HG02870 (cell line): ENCODE measurements around the gene KANSL1.
"Not testable (repeated sequence)": the region's sequence is repeated elsewhere in the genome, so short reads cannot be mapped to it uniquely, and the experiment has no call there.

ENCODE experiments used
- ATAC-seq: cut with Tn5 transposase; IDR thresholded peaks from one replicate; pipeline ENCODE4 v1.9.1; 2021; ENCODE audit warnings: mild to moderate bottlenecking, moderate library complexity; ENCODE audit not compliant: unreplicated experiment

Gene KANSL1

DNA sequence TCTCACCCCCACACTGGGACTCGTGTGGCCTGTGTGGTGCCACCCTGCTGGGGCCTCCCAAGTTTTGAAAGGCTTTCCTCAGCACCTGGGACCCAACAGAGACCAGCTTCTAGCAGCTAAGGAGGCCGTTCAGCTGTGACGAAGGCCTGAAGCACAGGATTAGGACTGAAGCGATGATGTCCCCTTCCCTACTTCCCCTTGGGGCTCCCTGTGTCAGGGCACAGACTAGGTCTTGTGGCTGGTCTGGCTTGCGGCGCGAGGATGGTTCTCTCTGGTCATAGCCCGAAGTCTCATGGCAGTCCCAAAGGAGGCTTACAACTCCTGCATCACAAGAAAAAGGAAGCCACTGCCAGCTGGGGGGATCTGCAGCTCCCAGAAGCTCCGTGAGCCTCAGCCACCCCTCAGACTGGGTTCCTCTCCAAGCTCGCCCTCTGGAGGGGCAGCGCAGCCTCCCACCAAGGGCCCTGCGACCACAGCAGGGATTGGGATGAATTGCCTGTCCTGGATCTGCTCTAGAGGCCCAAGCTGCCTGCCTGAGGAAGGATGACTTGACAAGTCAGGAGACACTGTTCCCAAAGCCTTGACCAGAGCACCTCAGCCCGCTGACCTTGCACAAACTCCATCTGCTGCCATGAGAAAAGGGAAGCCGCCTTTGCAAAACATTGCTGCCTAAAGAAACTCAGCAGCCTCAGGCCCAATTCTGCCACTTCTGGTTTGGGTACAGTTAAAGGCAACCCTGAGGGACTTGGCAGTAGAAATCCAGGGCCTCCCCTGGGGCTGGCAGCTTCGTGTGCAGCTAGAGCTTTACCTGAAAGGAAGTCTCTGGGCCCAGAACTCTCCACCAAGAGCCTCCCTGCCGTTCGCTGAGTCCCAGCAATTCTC, 166.8 kb downstream of the KANSL1 start:
- ATAC-seq: no peak

DNA sequence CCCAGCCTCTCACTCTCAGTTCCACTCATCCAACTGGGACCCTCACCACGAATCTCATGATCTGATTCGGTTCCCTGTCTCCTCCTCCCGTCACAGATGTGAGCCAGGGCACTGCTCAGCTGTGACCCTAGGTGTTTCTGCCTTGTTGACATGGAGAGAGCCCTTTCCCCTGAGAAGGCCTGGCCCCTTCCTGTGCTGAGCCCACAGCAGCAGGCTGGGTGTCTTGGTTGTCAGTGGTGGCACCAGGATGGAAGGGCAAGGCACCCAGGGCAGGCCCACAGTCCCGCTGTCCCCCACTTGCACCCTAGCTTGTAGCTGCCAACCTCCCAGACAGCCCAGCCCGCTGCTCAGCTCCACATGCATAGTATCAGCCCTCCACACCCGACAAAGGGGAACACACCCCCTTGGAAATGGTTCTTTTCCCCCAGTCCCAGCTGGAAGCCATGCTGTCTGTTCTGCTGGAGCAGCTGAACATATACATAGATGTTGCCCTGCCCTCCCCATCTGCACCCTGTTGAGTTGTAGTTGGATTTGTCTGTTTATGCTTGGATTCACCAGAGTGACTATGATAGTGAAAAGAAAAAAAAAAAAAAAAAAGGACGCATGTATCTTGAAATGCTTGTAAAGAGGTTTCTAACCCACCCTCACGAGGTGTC, 167.6 kb downstream of the KANSL1 start:
- ATAC-seq: no peak

DNA sequence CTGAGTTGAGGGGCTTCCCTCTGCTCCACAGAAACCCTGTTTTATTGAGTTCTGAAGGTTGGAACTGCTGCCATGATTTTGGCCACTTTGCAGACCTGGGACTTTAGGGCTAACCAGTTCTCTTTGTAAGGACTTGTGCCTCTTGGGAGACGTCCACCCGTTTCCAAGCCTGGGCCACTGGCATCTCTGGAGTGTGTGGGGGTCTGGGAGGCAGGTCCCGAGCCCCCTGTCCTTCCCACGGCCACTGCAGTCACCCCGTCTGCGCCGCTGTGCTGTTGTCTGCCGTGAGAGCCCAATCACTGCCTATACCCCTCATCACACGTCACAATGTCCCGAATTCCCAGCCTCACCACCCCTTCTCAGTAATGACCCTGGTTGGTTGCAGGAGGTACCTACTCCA, 168.2 kb downstream of the KANSL1 start:
- ATAC-seq: no peak

DNA sequence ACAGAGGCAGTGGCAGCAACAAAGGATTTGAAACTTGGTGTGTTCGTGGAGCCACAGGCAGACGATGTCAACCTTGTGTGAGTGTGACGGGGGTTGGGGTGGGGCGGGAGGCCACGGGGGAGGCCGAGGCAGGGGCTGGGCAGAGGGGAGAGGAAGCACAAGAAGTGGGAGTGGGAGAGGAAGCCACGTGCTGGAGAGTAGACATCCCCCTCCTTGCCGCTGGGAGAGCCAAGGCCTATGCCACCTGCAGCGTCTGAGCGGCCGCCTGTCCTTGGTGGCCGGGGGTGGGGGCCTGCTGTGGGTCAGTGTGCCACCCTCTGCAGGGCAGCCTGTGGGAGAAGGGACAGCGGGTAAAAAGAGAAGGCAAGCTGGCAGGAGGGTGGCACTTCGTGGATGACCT, 168.6 kb downstream of the KANSL1 start:
- no peak for ATAC-seq

- no peak for ATAC-seq
Measured at GRCh38 chr17:46023783-46024388, 169.3 kb downstream of the KANSL1 start.

DNA sequence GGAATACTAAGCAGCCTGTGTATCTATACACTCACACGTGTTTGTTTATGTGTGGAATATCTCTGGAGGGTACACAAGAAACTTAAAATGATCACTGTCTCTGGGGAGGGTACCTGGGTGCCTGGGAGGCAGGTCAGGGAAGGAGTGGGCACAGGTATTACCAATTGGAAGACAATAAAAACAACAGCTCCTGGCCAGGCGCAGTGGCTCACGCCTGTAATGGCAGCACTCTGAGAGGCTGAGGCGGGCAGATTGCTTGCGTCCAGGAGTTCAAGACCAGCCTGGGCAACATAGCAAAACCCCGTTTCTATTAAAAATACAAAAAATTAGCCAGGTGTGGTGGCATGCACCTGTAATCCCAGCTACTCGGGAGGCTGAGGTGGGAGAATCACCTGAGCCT, 169.9 kb downstream of the KANSL1 start:
- ATAC-seq: not testable (repeated sequence)

DNA sequence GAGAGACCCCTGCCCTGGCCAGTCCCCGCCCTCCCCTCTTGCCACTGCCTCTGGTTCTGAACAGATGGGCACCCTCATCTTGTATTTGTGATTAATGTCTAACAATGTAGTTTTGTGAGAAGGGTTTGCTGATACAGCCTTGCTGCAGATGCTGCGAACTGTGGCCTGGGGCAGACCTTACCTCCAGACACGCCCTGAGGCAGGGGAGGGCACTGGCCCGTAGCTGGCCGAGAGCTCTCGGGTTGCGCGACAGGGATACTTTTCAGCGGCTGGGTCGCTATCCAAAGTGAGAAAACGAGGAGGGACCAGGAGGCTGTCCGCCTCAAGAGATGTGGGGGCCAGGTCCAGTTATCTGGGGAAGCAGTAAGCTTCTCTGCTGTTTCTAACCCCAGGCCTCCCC, 172.2 kb downstream of the KANSL1 start:
- no peak for ATAC-seq

- ATAC-seq: no peak
Measured at GRCh38 chr17:46020023-46020761, 173.0 kb downstream of the KANSL1 start.

DNA sequence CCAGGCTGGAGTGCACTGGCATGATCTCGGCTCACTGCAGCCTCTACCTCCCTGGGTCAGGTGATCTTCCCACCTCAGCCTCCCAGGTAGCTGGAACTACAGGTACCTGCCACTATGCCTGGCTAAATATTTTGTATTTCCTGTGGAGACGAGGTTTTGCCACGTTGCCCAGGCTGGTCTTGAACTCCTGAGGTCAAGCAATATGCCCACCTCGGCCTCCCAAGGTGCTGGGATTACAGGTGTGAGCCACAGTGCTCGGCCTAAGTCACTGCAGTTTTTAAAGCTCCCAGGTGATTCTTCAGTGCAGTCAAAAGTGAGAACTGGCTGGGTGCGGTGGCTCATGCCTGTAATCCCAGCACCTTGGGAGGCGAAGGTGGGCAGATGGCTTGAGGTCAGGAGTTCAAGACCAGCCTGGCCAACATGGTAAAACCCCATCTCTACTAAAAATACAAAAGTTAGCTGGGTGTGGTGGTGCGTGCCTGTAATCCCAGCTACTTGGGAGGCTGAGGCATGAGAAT, 173.8 kb downstream of the KANSL1 start:
- not testable (repeated sequence) for ATAC-seq

- ATAC-seq: no peak
Measured at GRCh38 chr17:46013502-46014165, 179.6 kb downstream of the KANSL1 start.

DNA sequence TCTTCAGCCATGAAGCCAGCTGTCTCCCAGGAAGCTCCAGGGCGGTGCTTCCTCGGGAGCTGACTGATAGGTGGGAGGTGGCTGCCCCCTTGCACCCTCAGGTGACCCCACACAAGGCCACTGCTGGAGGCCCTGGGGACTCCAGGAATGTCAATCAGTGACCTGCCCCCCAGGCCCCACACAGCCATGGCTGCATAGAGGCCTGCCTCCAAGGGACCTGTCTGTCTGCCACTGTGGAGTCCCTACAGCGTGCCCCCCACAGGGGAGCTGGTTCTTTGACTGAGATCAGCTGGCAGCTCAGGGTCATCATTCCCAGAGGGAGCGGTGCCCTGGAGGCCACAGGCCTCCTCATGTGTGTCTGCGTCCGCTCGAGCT, 180.1 kb downstream of the KANSL1 start:
- no peak for ATAC-seq

DNA sequence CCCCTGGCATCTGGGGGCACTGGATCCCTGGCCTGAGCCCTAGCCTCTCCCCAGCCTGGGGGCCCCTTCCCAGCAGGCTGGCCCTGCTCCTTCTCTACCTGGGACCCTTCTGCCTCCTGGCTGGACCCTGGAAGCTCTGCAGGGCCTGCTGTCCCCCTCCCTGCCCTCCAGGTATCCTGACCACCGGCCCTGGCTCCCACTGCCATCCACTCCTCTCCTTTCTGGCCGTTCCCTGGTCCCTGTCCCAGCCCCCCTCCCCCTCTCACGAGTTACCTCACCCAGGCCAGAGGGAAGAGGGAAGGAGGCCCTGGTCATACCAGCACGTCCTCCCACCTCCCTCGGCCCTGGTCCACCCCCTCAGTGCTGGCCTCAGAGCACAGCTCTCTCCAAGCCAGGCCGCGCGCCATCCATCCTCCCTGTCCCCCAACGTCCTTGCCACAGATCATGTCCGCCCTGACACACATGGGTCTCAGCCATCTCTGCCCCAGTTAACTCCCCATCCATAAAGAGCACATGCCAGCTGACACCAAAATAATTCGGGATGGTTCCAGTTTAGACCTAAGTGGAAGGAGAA, 180.6 kb downstream of the KANSL1 start:
- no peak for ATAC-seq

DNA sequence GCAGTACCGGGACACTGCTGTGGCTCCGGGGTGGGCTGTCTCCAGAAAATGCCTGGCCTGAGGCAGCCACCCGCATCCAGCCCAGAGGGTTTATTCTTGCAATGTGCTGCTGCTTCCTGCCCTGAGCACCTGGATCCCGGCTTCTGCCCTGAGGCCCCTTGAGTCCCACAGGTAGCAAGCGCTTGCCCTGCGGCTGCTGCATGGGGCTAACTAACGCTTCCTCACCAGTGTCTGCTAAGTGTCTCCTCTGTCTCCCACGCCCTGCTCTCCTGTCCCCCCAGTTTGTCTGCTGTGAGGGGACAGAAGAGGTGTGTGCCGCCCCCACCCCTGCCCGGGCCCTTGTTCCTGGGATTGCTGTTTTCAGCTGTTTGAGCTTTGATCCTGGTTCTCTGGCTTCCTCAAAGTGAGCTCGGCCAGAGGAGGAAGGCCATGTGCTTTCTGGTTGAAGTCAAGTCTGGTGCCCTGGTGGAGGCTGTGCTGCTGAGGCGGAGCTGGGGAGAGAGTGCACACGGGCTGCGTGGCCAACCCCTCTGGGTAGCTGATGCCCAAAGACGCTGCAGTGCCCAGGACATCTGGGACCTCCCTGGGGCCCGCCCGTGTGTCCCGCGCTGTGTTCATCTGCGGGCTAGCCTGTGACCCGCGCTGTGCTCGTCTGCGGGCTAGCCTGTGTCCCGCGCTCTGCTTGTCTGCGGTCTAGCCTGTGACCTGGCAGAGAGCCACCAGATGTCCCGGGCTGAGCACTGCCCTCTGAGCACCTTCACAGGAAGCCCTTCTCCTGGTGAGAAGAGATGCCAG, 181.3 kb downstream of the KANSL1 start:
- ATAC-seq: no peak

- no peak for ATAC-seq
Measured at GRCh38 chr17:46010597-46011186, 182.5 kb downstream of the KANSL1 start.

DNA sequence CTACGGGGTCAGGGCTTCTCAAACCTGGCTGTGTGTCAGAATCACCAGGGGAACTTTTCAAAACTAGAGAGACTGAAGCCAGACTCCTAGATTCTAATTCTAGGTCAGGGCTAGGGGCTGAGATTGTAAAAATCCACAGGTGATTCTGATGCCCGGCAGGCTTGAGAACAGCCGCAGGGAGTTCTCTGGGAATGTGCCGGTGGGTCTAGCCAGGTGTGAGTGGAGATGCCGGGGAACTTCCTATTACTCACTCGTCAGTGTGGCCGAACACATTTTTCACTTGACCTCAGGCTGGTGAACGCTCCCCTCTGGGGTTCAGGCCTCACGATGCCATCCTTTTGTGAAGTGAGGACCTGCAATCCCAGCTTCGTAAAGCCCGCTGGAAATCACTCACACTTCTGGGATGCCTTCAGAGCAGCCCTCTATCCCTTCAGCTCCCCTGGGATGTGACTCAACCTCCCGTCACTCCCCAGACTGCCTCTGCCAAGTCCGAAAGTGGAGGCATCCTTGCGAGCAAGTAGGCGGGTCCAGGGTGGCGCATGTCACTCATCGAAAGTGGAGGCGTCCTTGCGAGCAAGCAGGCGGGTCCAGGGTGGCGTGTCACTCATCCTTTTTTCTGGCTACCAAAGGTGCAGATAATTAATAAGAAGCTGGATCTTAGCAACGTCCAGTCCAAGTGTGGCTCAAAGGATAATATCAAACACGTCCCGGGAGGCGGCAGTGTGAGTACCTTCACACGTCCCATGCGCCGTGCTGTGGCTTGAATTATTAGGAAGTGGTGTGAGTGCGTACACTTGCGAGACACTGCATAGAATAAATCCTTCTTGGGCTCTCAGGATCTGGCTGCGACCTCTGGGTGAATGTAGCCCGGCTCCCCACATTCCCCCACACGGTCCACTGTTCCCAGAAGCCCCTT, 183.3 kb downstream of the KANSL1 start:
- ATAC-seq: no peak

DNA sequence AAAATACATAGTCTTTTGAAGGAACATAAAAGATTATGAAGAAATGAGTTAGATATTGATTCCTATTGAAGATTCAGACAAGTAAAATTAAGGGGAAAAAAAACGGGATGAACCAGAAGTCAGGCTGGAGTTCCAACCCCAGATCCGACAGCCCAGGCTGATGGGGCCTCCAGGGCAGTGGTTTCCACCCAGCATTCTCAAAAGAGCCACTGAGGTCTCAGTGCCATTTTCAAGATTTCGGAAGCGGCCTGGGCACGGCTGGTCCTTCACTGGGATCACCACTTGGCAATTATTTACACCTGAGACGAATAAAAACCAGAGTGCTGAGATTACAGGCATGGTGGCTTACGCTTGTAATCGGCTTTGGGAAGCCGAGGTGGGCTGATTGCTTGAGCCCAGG, 184.6 kb downstream of the KANSL1 start:
- no peak for ATAC-seq

DNA sequence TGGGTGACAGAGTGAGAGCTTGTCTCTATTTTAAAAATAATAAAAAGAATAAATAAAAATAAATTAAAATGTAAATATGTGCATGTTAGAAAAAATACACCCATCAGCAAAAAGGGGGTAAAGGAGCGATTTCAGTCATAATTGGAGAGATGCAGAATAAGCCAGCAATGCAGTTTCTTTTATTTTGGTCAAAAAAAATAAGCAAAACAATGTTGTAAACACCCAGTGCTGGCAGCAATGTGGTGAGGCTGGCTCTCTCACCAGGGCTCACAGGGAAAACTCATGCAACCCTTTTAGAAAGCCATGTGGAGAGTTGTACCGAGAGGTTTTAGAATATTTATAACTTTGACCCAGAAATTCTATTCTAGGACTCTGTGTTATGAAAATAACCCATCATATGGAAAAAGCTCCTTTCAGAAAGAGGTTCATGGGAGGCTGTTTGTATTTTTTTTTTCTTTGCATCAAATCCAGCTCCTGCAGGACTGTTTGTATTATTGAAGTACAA, 185.7 kb downstream of the KANSL1 start:
- ATAC-seq: no peak

DNA sequence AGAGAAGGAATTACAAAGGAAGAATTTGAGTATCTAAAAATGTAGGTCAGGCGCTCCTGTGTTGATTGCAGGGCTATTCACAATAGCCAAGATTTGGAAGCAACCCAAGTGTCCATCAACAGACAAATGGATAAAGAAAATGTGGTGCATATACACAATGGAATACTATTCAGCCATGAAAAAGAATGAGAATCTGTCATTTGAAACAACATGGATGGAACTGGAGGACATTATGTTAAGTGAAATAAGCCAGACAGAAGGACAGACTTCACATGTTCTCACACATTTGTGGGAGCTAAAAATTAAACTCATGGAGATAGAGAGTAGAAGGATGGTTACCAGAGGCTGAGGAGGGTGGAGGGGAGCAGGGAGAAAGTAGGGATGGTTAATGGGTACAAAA, 187.1 kb downstream of the KANSL1 start:
- not testable (repeated sequence) for ATAC-seq
